ENCODE measurements around the gene STAB1. TPM values are rescaled to one million over a fixed set of nuclear protein-coding genes. Genes with fewer than 3 reads are reported as not detected.
A peak's percentile ranks its signal among the peaks of the same experiment; 100 is the strongest.

Gene STAB1
- polyA plus RNA-seq, 3 donors from 2014 or later: 0.10 TPM; not detected in 2

- Mint-ChIP-seq H3K4me1 (peaks cover 18 to 19% of the 10 kb centered on the region in 2 donors), H3K27me3 (ENCODE audit: low read depth in 3 of 3) (peaks cover 5 to 12% (median 11%) of the 10 kb centered on the region in 3 donors), H3K36me3 (no peaks in the 10 kb centered on the region), H3K4me3 (peak overlapping the region in 4 of 5 donors; percentile 54 to 70 (median 64)), H3K9me3 (no peaks in the 10 kb centered on the region), H3K27ac (peak overlapping the region in 1 of 6 donors; percentile 46)
- no peak for DNase-seq
Measured at GRCh38 chr3:52531860-52532516, 36.9 kb downstream of the STAB1 start.

GRCh38 chr3:52532517-52532837 lies 37.3 kb downstream of the STAB1 start:
- peak overlapping the region; percentile 53 to 70 (median 60) for H3K4me3 Mint-ChIP-seq
- H3K9me3 Mint-ChIP-seq: no peaks in the 10 kb centered on the region
- peaks cover 5 to 12% (median 11%) of the 10 kb centered on the region in 3 donors for H3K27me3 Mint-ChIP-seq (ENCODE audit: low read depth in 3 of 3)
- peak; percentile 12 to 26 (median 17) for DNase-seq
- H3K36me3 Mint-ChIP-seq: no peaks in the 10 kb centered on the region
- peak overlapping the region in 1 of 6 donors; percentile 46 for H3K27ac Mint-ChIP-seq
- H3K4me1 Mint-ChIP-seq: peaks cover 23 to 24% of the 10 kb centered on the region in 2 donors

GRCh38 chr3:52532838-52533622 lies 37.9 kb downstream of the STAB1 start:
- Mint-ChIP-seq H3K4me3 (peak overlapping the region; percentile 54 to 70 (median 65)), H3K9me3 (no peaks in the 10 kb centered on the region), H3K4me1 (peaks cover 28 to 29% of the 10 kb centered on the region in 2 donors), H3K36me3 (no peaks in the 10 kb centered on the region), H3K27ac (peak overlapping the region in 1 of 6 donors; percentile 46), H3K27me3 (ENCODE audit: low read depth in 3 of 3) (peaks cover 6 to 14% (median 12%) of the 10 kb centered on the region in 3 donors)
- DNase-seq: peak; percentile 26 to 41 (median 30)

GRCh38 chr3:52533623-52534280 lies 38.6 kb downstream of the STAB1 start, which contains the start of gene NT5DC2:
NT5DC2 (minus strand) TSS chr3:52533857; CDS start chr3:52533737, 120 bp downstream.
- no peaks in the 10 kb centered on the region for H3K9me3 Mint-ChIP-seq
- H3K36me3 Mint-ChIP-seq: no peaks in the 10 kb centered on the region
- peak within 1 kb of the TSS; percentile 62 to 98 (median 71) for H3K4me3 Mint-ChIP-seq
- peak within 1 kb of the TSS in 3 of 6 donors; percentile 46 to 61 (median 55) for H3K27ac Mint-ChIP-seq
- peak; percentile 62 to 64 (median 63) for DNase-seq
- peaks cover 35 to 37% of the 10 kb centered on the region in 2 donors for H3K4me1 Mint-ChIP-seq
- H3K27me3 Mint-ChIP-seq (ENCODE audit: low read depth in 3 of 3): peaks cover 6 to 15% (median 12%) of the 10 kb centered on the region in 3 donors

GRCh38 chr3:52534281-52535183 lies 39.4 kb downstream of the STAB1 start:
- Mint-ChIP-seq H3K36me3 (peaks cover 0 to 6% (median 0%) of the 10 kb centered on the region in 3 donors), H3K27ac (peak overlapping the region in 4 of 6 donors; percentile 55 to 70 (median 59)), H3K4me1 (peaks cover 41 to 44% of the 10 kb centered on the region in 2 donors), H3K27me3 (ENCODE audit: low read depth in 3 of 3) (peaks cover 6 to 17% (median 12%) of the 10 kb centered on the region in 3 donors), H3K4me3 (peak overlapping the region; percentile 64 to 98 (median 72)), H3K9me3 (no peaks in the 10 kb centered on the region)
- DNase-seq: no peak

GRCh38 chr3:52535411-52536111 lies 40.4 kb downstream of the STAB1 start:
- DNase-seq: no peak
- Mint-ChIP-seq H3K36me3 (peaks cover 0 to 6% (median 0%) of the 10 kb centered on the region in 3 donors), H3K9me3 (no peaks in the 10 kb centered on the region), H3K27ac (peak overlapping the region in 3 of 6 donors; percentile 99 to 100 (median 99)), H3K4me3 (peak overlapping the region; percentile 97 to 100 (median 100)), H3K27me3 (ENCODE audit: low read depth in 3 of 3) (peaks cover 6 to 17% (median 12%) of the 10 kb centered on the region in 3 donors), H3K4me1 (peaks cover 43 to 47% of the 10 kb centered on the region in 2 donors)

- peaks cover 6 to 17% (median 12%) of the 10 kb centered on the region in 3 donors for H3K27me3 Mint-ChIP-seq (ENCODE audit: low read depth in 3 of 3)
- peak overlapping the region; percentile 48 to 100 (median 98) for H3K27ac Mint-ChIP-seq
- peak overlapping the region; percentile 97 to 100 (median 100) for H3K4me3 Mint-ChIP-seq
- H3K36me3 Mint-ChIP-seq: peaks cover 0 to 6% (median 0%) of the 10 kb centered on the region in 3 donors
- peaks cover 43 to 51% of the 10 kb centered on the region in 2 donors for H3K4me1 Mint-ChIP-seq
- DNase-seq: no peak
- H3K9me3 Mint-ChIP-seq: no peaks in the 10 kb centered on the region
Measured at GRCh38 chr3:52536112-52536368, 40.9 kb downstream of the STAB1 start.

GRCh38 chr3:52536369-52537164 lies 41.4 kb downstream of the STAB1 start, which contains the start of gene UQCC5:
UQCC5 (plus strand) TSS chr3:52536605; CDS start chr3:52536756, 151 bp downstream.
- Mint-ChIP-seq H3K4me3 (peak within 1 kb of the TSS; percentile 97 to 100 (median 100)), H3K36me3 (peaks cover 0 to 6% (median 0%) of the 10 kb centered on the region in 3 donors), H3K9me3 (no peaks in the 10 kb centered on the region), H3K27me3 (ENCODE audit: low read depth in 3 of 3) (peaks cover 6 to 17% (median 12%) of the 10 kb centered on the region in 3 donors), H3K4me1 (peaks cover 43 to 57% of the 10 kb centered on the region in 2 donors), H3K27ac (peak within 1 kb of the TSS; percentile 96 to 100 (median 99))
- peak; percentile 97 to 98 (median 97) for DNase-seq

GRCh38 chr3:52537165-52537620 lies 42.1 kb downstream of the STAB1 start:
- Mint-ChIP-seq H3K27me3 (ENCODE audit: low read depth in 3 of 3) (peaks cover 6 to 17% (median 12%) of the 10 kb centered on the region in 3 donors), H3K36me3 (peaks cover 0 to 6% (median 0%) of the 10 kb centered on the region in 3 donors), H3K9me3 (no peaks in the 10 kb centered on the region), H3K27ac (peak overlapping the region; percentile 96 to 100 (median 99)), H3K4me1 (peaks cover 44 to 57% of the 10 kb centered on the region in 2 donors), H3K4me3 (peak overlapping the region; percentile 97 to 100 (median 100))
- no peak for DNase-seq

GRCh38 chr3:52537726-52538421 lies 42.7 kb downstream of the STAB1 start:
- peaks cover 6 to 17% (median 12%) of the 10 kb centered on the region in 3 donors for H3K27me3 Mint-ChIP-seq (ENCODE audit: low read depth in 3 of 3)
- no peak for DNase-seq
- peaks cover 42 to 57% of the 10 kb centered on the region in 2 donors for H3K4me1 Mint-ChIP-seq
- peaks cover 0 to 6% (median 0%) of the 10 kb centered on the region in 3 donors for H3K36me3 Mint-ChIP-seq
- peak overlapping the region; percentile 96 to 100 (median 99) for H3K27ac Mint-ChIP-seq
- no peaks in the 10 kb centered on the region for H3K9me3 Mint-ChIP-seq
- H3K4me3 Mint-ChIP-seq: peak overlapping the region; percentile 97 to 100 (median 100)

All from immature natural killer cell (primary cell).